ENCODE results near the gene FGF19.

Gene FGF19

GRCh38 chr11:69703768-69704507, at the start of gene FGF19:
Gene FGF19 (minus strand): TSS chr11:69704022. CDS start chr11:69703876, 146 bp downstream.
- peak; percentile 33 for DNase-seq

- no peak for DNase-seq
These were observed 49.1 kb upstream of the FGF19 start for GRCh38 chr11:69752890-69753289.

GRCh38 chr11:69750875-69751597, 47.2 kb upstream of the FGF19 start:
- no peak for DNase-seq

GRCh38 chr11:69750108-69750850, 46.5 kb upstream of the FGF19 start:
- no peak for DNase-seq

- DNase-seq = no peak
These were observed 44.8 kb upstream of the FGF19 start for GRCh38 chr11:69748637-69749036.

GRCh38 chr11:69746752-69747742, 43.2 kb upstream of the FGF19 start:
- no peak for DNase-seq

- no peak for DNase-seq
These were observed 42.3 kb upstream of the FGF19 start for GRCh38 chr11:69746140-69746539.

GRCh38 chr11:69745201-69745600, 41.4 kb upstream of the FGF19 start:
- DNase-seq = no peak

- DNase-seq = no peak
These were observed 40.6 kb upstream of the FGF19 start for GRCh38 chr11:69744435-69744834.

- no peak for DNase-seq
These were observed 31.0 kb upstream of the FGF19 start for GRCh38 chr11:69734841-69735240.

GRCh38 chr11:69734367-69734766, 30.5 kb upstream of the FGF19 start:
- no peak for DNase-seq

- DNase-seq = no peak
These were observed 29.1 kb upstream of the FGF19 start for GRCh38 chr11:69732910-69733309.

GRCh38 chr11:69731110-69731509, 27.3 kb upstream of the FGF19 start:
- no peak for DNase-seq

- no peak for DNase-seq
These were observed 26.7 kb upstream of the FGF19 start for GRCh38 chr11:69730500-69730899.

- no peak for DNase-seq
These were observed 25.4 kb upstream of the FGF19 start for GRCh38 chr11:69729252-69729651.

- DNase-seq = no peak
These were observed 23.4 kb upstream of the FGF19 start for GRCh38 chr11:69727266-69727665.

- no peak for DNase-seq
These were observed 22.7 kb upstream of the FGF19 start for GRCh38 chr11:69726481-69726880.

GRCh38 chr11:69726019-69726418, 22.2 kb upstream of the FGF19 start:
- DNase-seq = no peak

GRCh38 chr11:69721745-69722144, 17.9 kb upstream of the FGF19 start:
- no peak for DNase-seq

- DNase-seq = no peak
These were observed 17.3 kb upstream of the FGF19 start for GRCh38 chr11:69721106-69721505.

GRCh38 chr11:69718912-69719311, 15.1 kb upstream of the FGF19 start:
- no peak for DNase-seq

GRCh38 chr11:69718147-69718546, 14.3 kb upstream of the FGF19 start:
- peak; percentile 40 for DNase-seq

Measured in stimulated activated CD4-positive, alpha-beta T cell treated with anti-CD3 and anti-CD28 coated beads, Interleukin-15, amount 100 ng/mL, for 24 hours (primary cell).